ENCODE data around the gene SFTA2. TPM values are rescaled to one million over a fixed set of nuclear protein-coding genes. Genes with fewer than 3 reads are reported as not detected.

Gene SFTA2
- total and polyA plus RNA-seq, 10 donors, result 0.08 to 2.6 (median 0.47) TPM; not detected in 7

GRCh38 chr6:30890646-30891449 is 41.1 kb downstream of the SFTA2 start:
- H3K27me3 ChIP-seq (replicated peaks in 1 of 7), result peaks cover 0 to 3% (median 0%) of the 10 kb centered on the region in 7 donors
- no peak overlapping the region for H3K27ac ChIP-seq
- TF ChIP-seq POLR2A (IDR thresholded peaks at IDR 0.05) (no peak), CTCF (IDR thresholded peaks at IDR 0.05 in 8 of 11, conservative IDR thresholded peaks at IDR 0.05 in 3 of 11) (no peak), POLR2AphosphoS5 (IDR thresholded peaks at IDR 0.05) (no peak)
- H3K9me3 ChIP-seq, result no peaks in the 10 kb centered on the region
- intact Hi-C loops (cut with DNase I; ENCODE audit: low total_unique reads), result no loop called here
- H3K4me3 ChIP-seq, result no peak overlapping the region
- DNase-seq, result peak; percentile 63
- WGBS, 5 donors, result 81 to 92% (median 88%) methylated on average over 7 to 12 of the region's 12 CpGs
- H3K36me3 ChIP-seq, result peaks cover 0 to 70% (median 26%) of the 10 kb centered on the region in 6 donors
- peaks cover 0 to 22% (median 7%) of the 10 kb centered on the region in 6 donors for H3K4me1 ChIP-seq

GRCh38 chr6:30889921-30890645 is 41.9 kb downstream of the SFTA2 start:
- H3K27ac ChIP-seq, result no peak overlapping the region
- H3K4me3 ChIP-seq, result no peak overlapping the region
- 84 to 91% (median 87%) methylated on average over 14 of the region's 14 CpGs for WGBS, 5 donors
- peaks cover 0 to 62% (median 25%) of the 10 kb centered on the region in 6 donors for H3K36me3 ChIP-seq
- peaks cover 0 to 10% (median 0%) of the 10 kb centered on the region in 7 donors for H3K27me3 ChIP-seq (replicated peaks in 1 of 7)
- intact Hi-C loops (cut with DNase I; ENCODE audit: low total_unique reads), result no loop called here
- TF ChIP-seq POLR2AphosphoS5 (IDR thresholded peaks at IDR 0.05), result no peak
- TF ChIP-seq POLR2A (IDR thresholded peaks at IDR 0.05), result no peak
- no peak for TF ChIP-seq CTCF (IDR thresholded peaks at IDR 0.05 in 8 of 11, conservative IDR thresholded peaks at IDR 0.05 in 3 of 11)
- peaks cover 5 to 30% (median 15%) of the 10 kb centered on the region in 6 donors for H3K4me1 ChIP-seq
- DNase-seq, result peak; percentile 51
- H3K9me3 ChIP-seq, result no peaks in the 10 kb centered on the region

- no peak overlapping the region for H3K4me3 ChIP-seq
- intact Hi-C loops (cut with DNase I; ENCODE audit: low total_unique reads), result no loop called here
- peaks cover 0 to 56% (median 22%) of the 10 kb centered on the region in 6 donors for H3K36me3 ChIP-seq
- no peaks in the 10 kb centered on the region for H3K9me3 ChIP-seq
- peaks cover 6 to 36% (median 20%) of the 10 kb centered on the region in 6 donors for H3K4me1 ChIP-seq
- peaks cover 0 to 16% (median 0%) of the 10 kb centered on the region in 7 donors for H3K27me3 ChIP-seq (replicated peaks in 1 of 7)
- no peak overlapping the region for H3K27ac ChIP-seq
- TF ChIP-seq POLR2A (IDR thresholded peaks at IDR 0.05), result no peak
- TF ChIP-seq POLR2AphosphoS5 (IDR thresholded peaks at IDR 0.05), result no peak
- no peak for TF ChIP-seq CTCF (IDR thresholded peaks at IDR 0.05 in 8 of 11, conservative IDR thresholded peaks at IDR 0.05 in 3 of 11)
- WGBS, 5 donors, result 73 to 89% (median 81%) methylated on average over 4 of the region's 4 CpGs
- DNase-seq, result no peak
Measured at GRCh38 chr6:30889496-30889885, 42.5 kb downstream of the SFTA2 start.

Data from spleen (tissue), 11 donors.